ENCODE results near the gene SUPT20HL1. TPM values are rescaled to one million over a fixed set of nuclear protein-coding genes. Genes with fewer than 3 reads are reported as not detected.

The SUPT20HL1 gene
- not detected in 5 replicates for total RNA-seq (2022; extraction: Qiagen RNA extraction)

GRCh38 chrX:24360272-24360671 is at the start of gene SUPT20HL1:
SUPT20HL1 (plus strand) TSS chrX:24360639; CDS start chrX:24362761, 2,122 bp downstream.

GRCh38 chrX:24314019-24314635 is 46.3 kb upstream of the SUPT20HL1 start, which contains the start of gene SUPT20HL2:
SUPT20HL2 (minus strand) TSS chrX:24314069; CDS start chrX:24313315, 754 bp downstream.

Other genes with a start within 250 kb of the SUPT20HL1 start
- 7.9 to 11.5 TPM (median 9.0 TPM) in 5 replicates for gene ZFX, start 210.9 kb upstream of the SUPT20HL1 start, total RNA-seq (2022; extraction: Qiagen RNA extraction)
- gene SUPT20HL2, start 46.6 kb upstream of the SUPT20HL1 start, total RNA-seq (2022; extraction: Qiagen RNA extraction), result not detected in 5 replicates
- gene PDK3, start 104.6 kb downstream of the SUPT20HL1 start, total RNA-seq (2022; extraction: Qiagen RNA extraction), result 4.3 to 4.9 TPM (median 4.8 TPM) in 5 replicates